Activated naive CD4-positive, alpha-beta T cell (primary cell): ENCODE measurements around the gene IGSF9.

Source experiments
- DNase-seq, 4 experiments: peaks; one replicate each; lab custom pipeline; 2025; lab: John Stamatoyannopoulos, UW

Gene IGSF9

GRCh38 chr1:159945483-159946241 lies at the start of gene IGSF9:
Gene IGSF9, minus strand, starts transcription at chr1:159945613. Its CDS starts 2,159 bp downstream, at chr1:159943454.
- DNase-seq: peak in 3 of 4 experiments; percentile 42 to 76 (median 48)

DNA sequence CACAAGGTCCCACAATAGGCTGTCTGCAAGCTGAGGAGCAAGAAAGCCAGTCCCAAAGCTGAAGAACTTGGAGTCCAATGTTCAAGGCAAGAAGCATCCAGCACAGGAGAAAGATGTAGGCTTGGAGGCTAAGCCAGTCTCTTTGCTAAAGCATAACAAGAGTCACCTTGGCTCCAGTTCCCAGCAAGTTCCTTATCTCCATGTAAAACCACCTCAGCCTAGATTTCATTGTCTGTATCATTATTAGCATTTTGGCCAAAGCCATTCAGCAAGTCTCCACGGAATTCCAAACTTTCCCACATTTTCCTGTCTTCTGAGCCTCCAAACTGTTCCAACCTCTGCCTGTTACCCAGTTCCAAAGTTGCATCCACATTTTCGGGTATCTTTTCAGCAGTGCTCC lies 49.5 kb upstream of the IGSF9 start:
- no peak for DNase-seq

GRCh38 chr1:159993911-159994310 lies 48.5 kb upstream of the IGSF9 start:
- DNase-seq: no peak

DNA sequence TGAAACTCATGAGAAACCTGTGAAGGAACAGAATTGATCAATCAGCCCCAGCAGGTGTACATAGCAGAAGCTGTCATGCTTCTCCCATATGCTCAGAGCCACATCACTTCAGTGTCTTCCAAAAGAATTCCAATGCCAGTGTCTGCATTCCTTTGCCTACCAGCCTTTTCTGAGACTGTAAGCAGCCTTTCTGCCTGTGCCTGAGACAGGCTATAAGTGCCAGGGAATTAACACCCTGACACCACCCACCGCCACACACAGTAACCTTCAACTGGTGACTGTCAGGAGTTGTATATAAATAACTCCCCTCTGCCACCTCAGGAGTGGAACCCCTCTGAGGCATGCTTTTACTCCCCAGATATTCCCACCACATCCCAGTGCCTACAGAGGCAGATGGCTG lies 46.7 kb upstream of the IGSF9 start:
- DNase-seq: no peak

- DNase-seq: no peak
Measured at GRCh38 chr1:159991513-159991912, 46.1 kb upstream of the IGSF9 start.

- DNase-seq: no peak
Measured at GRCh38 chr1:159990005-159990404, 44.6 kb upstream of the IGSF9 start.

DNA sequence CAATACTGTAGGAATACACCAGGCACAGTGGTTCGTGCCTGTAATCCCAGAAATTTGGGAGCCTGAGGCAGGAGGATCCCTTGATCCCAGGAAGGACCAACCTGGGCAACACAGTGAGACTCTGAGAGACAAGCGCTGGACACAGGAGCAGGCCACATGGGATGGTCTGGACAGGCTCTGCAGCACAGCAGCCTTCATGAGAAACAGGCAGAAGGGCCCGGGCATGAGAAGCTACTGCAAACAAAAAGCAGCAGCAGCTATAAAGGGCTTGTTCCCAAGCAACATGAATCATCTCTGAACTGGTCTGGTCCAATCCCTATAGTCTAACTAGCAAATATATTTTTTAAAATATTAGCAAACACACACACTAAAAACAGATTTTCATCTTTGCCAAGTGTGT lies 44.2 kb upstream of the IGSF9 start:
- DNase-seq: no peak

GRCh38 chr1:159988006-159988405 lies 42.6 kb upstream of the IGSF9 start:
- DNase-seq: no peak

- DNase-seq: no peak
Measured at GRCh38 chr1:159987186-159987585, 41.8 kb upstream of the IGSF9 start.

GRCh38 chr1:159986531-159986930 lies 41.1 kb upstream of the IGSF9 start:
- no peak for DNase-seq

DNA sequence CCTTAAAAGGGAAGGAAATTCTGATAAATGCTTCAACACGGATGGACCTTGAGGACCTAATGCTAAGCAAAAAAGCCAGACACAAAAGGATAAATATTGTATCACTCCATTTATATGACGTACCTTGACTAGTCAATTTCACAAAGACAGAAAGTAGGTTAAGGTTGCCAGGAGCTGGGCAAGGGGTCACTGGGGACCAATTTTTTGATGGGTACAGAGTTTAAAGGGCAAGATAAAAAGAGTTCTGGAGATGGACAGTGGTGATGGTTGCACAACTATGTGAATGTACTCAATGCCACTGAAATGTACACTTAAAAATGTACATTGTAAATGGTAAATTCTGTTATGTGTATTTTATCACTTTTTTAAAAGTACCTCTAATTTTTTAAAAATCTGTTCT lies 40.7 kb upstream of the IGSF9 start:
- DNase-seq: no peak

DNA sequence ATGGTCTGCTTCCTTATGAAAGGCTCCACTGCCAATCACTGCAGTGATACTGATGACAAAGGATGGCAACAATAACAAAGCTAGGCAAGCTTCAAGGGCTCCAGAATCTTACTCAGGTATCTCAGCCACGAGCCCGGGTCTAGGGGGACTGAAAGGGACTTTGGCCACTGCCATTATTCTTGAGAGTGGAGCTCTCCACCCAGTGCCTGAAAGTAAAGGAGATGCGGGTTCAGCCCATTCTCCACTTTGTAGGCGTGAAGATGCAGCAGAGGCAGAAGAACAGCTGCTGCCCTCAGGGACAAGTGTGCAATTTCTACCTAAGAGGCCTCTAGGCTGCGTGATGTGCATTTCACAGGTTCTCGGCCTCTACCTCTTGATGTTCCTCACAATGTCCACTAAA lies 40.1 kb upstream of the IGSF9 start:
- DNase-seq: no peak

DNA sequence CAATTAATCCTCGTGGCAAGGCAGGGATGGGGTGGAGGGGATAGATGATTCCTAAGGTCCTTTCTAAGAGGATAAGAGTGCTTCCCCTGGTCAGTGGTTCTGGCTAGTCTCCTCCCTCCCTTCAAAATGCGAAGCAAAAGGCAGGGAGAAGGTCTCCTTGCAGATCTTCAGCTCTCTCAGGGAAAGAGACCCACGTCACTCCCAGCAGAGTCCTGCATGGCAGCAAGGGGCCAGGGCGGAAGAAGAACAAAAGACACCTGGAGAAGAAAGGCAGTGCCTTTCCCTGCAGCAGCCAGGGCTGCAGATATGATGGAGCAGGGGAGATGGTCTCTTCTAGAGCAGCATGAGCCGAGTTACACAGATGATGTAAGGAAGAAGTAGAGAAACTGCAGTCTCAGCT lies 38.3 kb upstream of the IGSF9 start:
- no peak for DNase-seq

DNA sequence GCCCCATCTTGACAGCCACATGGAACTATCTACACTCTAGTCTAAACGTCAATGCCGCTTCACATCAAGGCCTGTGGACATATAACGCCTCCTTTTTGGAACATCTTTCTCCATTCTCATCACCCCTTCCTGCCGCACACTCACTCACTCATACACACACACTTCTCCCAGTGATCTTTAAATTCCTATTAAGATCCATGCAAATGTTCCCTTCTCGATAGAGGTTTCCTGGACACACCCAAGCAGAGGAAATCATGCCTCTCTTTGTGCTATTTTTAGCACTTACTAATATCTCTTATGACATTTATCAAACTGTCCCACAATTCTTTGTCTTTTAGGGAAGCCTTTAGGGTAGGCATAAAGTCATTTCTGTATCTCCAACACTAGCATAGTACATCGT lies 36.9 kb upstream of the IGSF9 start:
- DNase-seq: no peak

- DNase-seq: no peak
Measured at GRCh38 chr1:159981351-159982055, 36.1 kb upstream of the IGSF9 start.

GRCh38 chr1:159980786-159981185 lies 35.4 kb upstream of the IGSF9 start:
- DNase-seq: no peak

- DNase-seq: no peak
Measured at GRCh38 chr1:159980076-159980475, 34.7 kb upstream of the IGSF9 start.

GRCh38 chr1:159979257-159979656 lies 33.8 kb upstream of the IGSF9 start:
- DNase-seq: no peak

GRCh38 chr1:159978107-159978398 lies 32.6 kb upstream of the IGSF9 start:
- DNase-seq: no peak

DNA sequence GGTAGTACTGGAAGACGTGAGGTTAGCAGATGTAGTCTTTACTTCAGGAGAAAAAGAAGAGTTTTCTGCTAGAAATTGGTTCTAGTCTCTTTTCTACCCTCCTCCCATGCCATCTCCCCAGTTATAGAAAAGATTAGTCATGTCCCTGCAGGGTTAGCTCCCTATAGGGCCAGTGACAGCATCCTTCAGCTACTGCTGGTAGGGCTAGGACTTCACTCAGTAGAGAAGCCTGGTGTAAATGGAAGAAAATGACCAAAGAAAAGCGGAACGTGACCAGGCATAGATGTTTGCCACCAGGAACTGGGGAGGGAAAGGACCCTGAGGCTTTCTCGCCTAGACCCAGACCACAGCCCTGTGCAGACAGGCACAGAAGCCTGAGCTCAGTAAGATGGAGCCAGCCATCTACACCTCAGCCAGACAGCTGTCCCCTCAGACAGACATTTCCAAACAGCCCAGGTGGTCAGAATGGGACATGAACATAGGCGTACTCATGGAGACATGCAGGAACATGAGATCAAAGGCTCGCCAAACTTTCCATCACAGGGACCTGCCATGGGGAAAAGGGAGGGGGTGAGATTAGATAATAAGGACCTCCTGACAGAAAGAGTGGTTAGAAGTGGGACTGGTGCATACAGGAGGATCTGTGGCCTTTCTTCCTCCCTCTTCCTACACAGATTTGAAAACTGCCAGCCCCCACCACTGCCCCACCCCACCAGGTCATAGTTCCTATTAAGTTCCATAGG lies 32.1 kb upstream of the IGSF9 start:
- DNase-seq: no peak

DNA sequence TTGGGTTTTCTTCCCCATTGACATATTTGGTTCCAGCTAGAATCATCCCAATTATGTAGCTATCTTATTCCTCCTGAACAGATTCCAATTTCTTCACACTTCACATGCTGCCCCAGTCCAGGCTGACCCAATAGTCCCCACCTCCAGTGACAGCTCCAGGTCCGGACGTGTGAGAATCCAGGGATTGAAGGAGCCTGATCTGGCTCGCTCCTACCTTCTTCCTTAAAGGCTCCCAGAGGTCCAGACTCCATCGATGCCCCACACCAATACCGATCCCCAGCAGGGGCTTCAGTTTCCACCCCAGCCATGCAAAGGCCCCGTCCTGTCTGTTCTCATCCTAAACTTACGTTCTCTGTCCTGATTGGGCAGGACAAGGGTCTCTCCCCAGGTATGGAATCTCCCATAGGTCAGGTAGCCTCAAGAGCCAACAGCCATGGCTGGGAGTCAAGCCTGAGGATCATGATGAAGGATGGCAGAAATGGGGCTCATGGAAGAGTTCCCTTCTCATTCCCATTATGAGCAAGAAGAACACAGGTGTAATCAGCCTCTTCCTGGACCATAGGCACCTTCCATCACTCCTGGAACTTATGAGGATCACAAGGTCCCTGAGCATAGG lies 29.0 kb upstream of the IGSF9 start:
- DNase-seq: no peak

DNA sequence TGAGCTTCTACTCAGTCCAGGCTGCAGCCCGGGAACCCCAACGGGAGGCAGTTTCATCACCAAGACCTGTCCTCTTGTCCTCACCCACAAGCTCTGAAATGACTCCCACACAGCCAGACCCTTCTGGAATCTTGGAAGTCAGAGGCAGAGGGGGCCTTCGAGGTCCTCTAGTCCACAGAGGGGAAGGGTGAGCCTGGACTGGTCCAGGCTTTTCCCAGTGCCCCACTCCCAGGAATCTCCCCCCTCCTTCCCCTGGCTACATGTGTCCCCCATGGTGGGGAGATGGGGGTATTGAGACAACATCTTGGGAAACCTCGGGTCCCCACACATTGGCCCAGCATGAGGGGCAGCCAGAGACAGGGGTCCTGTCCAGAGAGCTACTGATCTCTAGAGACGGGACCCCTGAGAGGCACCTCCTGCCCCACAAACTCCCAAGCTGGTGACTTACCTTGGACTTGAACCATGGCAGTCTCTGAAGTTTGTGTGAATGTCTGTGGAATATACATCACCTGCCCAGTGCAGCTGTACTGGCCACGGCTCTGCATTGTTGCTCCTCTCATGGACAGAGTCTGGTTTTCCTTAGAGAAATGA lies 28.0 kb upstream of the IGSF9 start:
- DNase-seq: no peak
